SJSA1 (cell line): ENCODE data around the gene BTAF1. TPM values are rescaled to one million over a fixed set of nuclear protein-coding genes. Genes with fewer than 3 reads are reported as not detected.

Source experiments
- DNase-seq, 2 experiments: peaks; one replicate each; pipeline ENCODE4 v3.0.0-alpha.2; 2015 to 2020; ENCODE audit warnings: low spot score in 2 of 2, low read depth in 1 of 2
- H3K27ac ChIP-seq: fragments of 250-450 bp; sonication (Bioruptor Pico); 2 replicates; pipeline ENCODE4 v1.5.1; 2020; ENCODE audit warnings: mild to moderate bottlenecking, moderate library complexity
- H3K27me3 ChIP-seq: fragments of 250-450 bp; sonication (Bioruptor Pico); replicated peaks from 2 replicates; pipeline ENCODE4 v1.5.1; 2020; ENCODE audit warnings: mild to moderate bottlenecking, moderate library complexity
- H3K36me3 ChIP-seq: fragments of 250-450 bp; sonication (Bioruptor Pico); 2 replicates; pipeline ENCODE4 v1.5.1; 2020; ENCODE audit warnings: mild to moderate bottlenecking
- H3K4me1 ChIP-seq: fragments of 250-450 bp; sonication (Bioruptor Pico); replicated peaks from 2 replicates; pipeline ENCODE4 v1.6.1; 2021; ENCODE audit warnings: mild to moderate bottlenecking
- H3K4me3 ChIP-seq: fragments of 250-450 bp; sonication (Bioruptor Pico); 2 replicates; pipeline ENCODE4 v1.5.1; 2020; ENCODE audit warnings: mild to moderate bottlenecking
- H3K9me3 ChIP-seq: fragments of 250-450 bp; sonication (Bioruptor Pico); replicated peaks from 2 replicates; pipeline ENCODE4 v1.5.1; 2020; ENCODE audit warnings: mild to moderate bottlenecking
- total RNA-seq: library from RNA; depleted of rRNA; stranded (reverse); fragments of >200 nt; shearing (Covaris generic); gene quantifications from 2 replicates; pipeline ENCODE4 v1.2.3, GENCODE V29; 2014

The BTAF1 gene
- total RNA-seq, 1 experiment from 2014 or later, result 36.1 TPM

- Histone ChIP-seq H3K4me3 (peak overlapping the region; percentile 97), H3K27ac (no peak overlapping the region), H3K4me1 (peaks cover 9% of the 10 kb centered on the region), H3K27me3 (no peaks in the 10 kb centered on the region), H3K9me3 (no peaks in the 10 kb centered on the region), H3K36me3 (peaks cover 21% of the 10 kb centered on the region)
- no peak for DNase-seq
Measured at GRCh38 chr10:91925022-91925320, 1.4 kb downstream of the BTAF1 start.

GRCh38 chr10:91930939-91931338 is 7.4 kb downstream of the BTAF1 start:
- Histone ChIP-seq H3K4me3 (no peak overlapping the region), H3K27ac (no peak overlapping the region), H3K4me1 (no peaks in the 10 kb centered on the region), H3K27me3 (no peaks in the 10 kb centered on the region), H3K9me3 (no peaks in the 10 kb centered on the region), H3K36me3 (peaks cover 35% of the 10 kb centered on the region)
- DNase-seq, result no peak

GRCh38 chr10:91931526-91932190 is 8.1 kb downstream of the BTAF1 start:
- Histone ChIP-seq H3K36me3 (peaks cover 35% of the 10 kb centered on the region), H3K27ac (no peak overlapping the region), H3K27me3 (no peaks in the 10 kb centered on the region), H3K4me3 (no peak overlapping the region), H3K4me1 (no peaks in the 10 kb centered on the region), H3K9me3 (no peaks in the 10 kb centered on the region)
- DNase-seq, result no peak

GRCh38 chr10:91932737-91933136 is 9.2 kb downstream of the BTAF1 start:
- no peak for DNase-seq
- Histone ChIP-seq H3K4me1 (no peaks in the 10 kb centered on the region), H3K4me3 (no peak overlapping the region), H3K9me3 (no peaks in the 10 kb centered on the region), H3K27ac (no peak overlapping the region), H3K27me3 (no peaks in the 10 kb centered on the region), H3K36me3 (peaks cover 42% of the 10 kb centered on the region)

- H3K27me3 ChIP-seq, result no peaks in the 10 kb centered on the region
- H3K27ac ChIP-seq, result no peak overlapping the region
- peaks cover 49% of the 10 kb centered on the region for H3K36me3 ChIP-seq
- H3K9me3 ChIP-seq, result no peaks in the 10 kb centered on the region
- no peak for DNase-seq
- H3K4me1 ChIP-seq, result no peaks in the 10 kb centered on the region
- H3K4me3 ChIP-seq, result no peak overlapping the region
Measured at GRCh38 chr10:91935886-91936285, 12.3 kb downstream of the BTAF1 start.

- no peaks in the 10 kb centered on the region for H3K9me3 ChIP-seq
- no peaks in the 10 kb centered on the region for H3K27me3 ChIP-seq
- peaks cover 2% of the 10 kb centered on the region for H3K4me1 ChIP-seq
- DNase-seq, result no peak
- no peak overlapping the region for H3K27ac ChIP-seq
- H3K36me3 ChIP-seq, result peaks cover 56% of the 10 kb centered on the region
- H3K4me3 ChIP-seq, result no peak overlapping the region
Measured at GRCh38 chr10:91939653-91940052, 16.1 kb downstream of the BTAF1 start.

- no peak overlapping the region for H3K4me3 ChIP-seq
- no peaks in the 10 kb centered on the region for H3K9me3 ChIP-seq
- no peak for DNase-seq
- no peak overlapping the region for H3K27ac ChIP-seq
- H3K27me3 ChIP-seq, result no peaks in the 10 kb centered on the region
- peaks cover 5% of the 10 kb centered on the region for H3K4me1 ChIP-seq
- peaks cover 57% of the 10 kb centered on the region for H3K36me3 ChIP-seq
Measured at GRCh38 chr10:91941426-91941825, 17.9 kb downstream of the BTAF1 start.

GRCh38 chr10:91944880-91945630 is 21.5 kb downstream of the BTAF1 start:
- no peaks in the 10 kb centered on the region for H3K9me3 ChIP-seq
- peaks cover 43% of the 10 kb centered on the region for H3K36me3 ChIP-seq
- peaks cover 5% of the 10 kb centered on the region for H3K4me1 ChIP-seq
- peak in 1 of 2 experiments; percentile 6 for DNase-seq
- no peaks in the 10 kb centered on the region for H3K27me3 ChIP-seq
- H3K27ac ChIP-seq, result peak overlapping the region; percentile 45; the same call in 1 of the 2 replicates
- no peak overlapping the region for H3K4me3 ChIP-seq

GRCh38 chr10:91953600-91954160 is 30.1 kb downstream of the BTAF1 start:
- H3K36me3 ChIP-seq, result peaks cover 79% of the 10 kb centered on the region

GRCh38 chr10:91955114-91955513 is 31.5 kb downstream of the BTAF1 start:
- peaks cover 6% of the 10 kb centered on the region; the same call in 1 of the 2 replicates for H3K4me1 ChIP-seq
- no peaks in the 10 kb centered on the region for H3K27me3 ChIP-seq
- no peak overlapping the region for H3K4me3 ChIP-seq
- peaks cover 85% of the 10 kb centered on the region for H3K36me3 ChIP-seq
- no peaks in the 10 kb centered on the region for H3K9me3 ChIP-seq
- H3K27ac ChIP-seq, result no peak overlapping the region
- DNase-seq, result no peak

More at GRCh38 chr10:91953600-91954160, 30.1 kb downstream of the BTAF1 start:
- DNase-seq, result no peak
- Histone ChIP-seq H3K27me3 (no peaks in the 10 kb centered on the region), H3K4me3 (no peak overlapping the region), H3K27ac (no peak overlapping the region), H3K4me1 (peaks cover 6% of the 10 kb centered on the region; the same call in 1 of the 2 replicates), H3K9me3 (no peaks in the 10 kb centered on the region)

GRCh38 chr10:91957091-91957490 is 33.5 kb downstream of the BTAF1 start:
- H3K4me3 ChIP-seq, result no peak overlapping the region
- H3K27ac ChIP-seq, result no peak overlapping the region
- H3K9me3 ChIP-seq, result no peaks in the 10 kb centered on the region
- H3K36me3 ChIP-seq, result peaks cover 94% of the 10 kb centered on the region
- H3K27me3 ChIP-seq, result no peaks in the 10 kb centered on the region
- peaks cover 6% of the 10 kb centered on the region; the same call in 1 of the 2 replicates for H3K4me1 ChIP-seq
- DNase-seq, result no peak

GRCh38 chr10:91969297-91969696 is 45.7 kb downstream of the BTAF1 start:
- Histone ChIP-seq H3K27me3 (no peaks in the 10 kb centered on the region), H3K4me3 (no peak overlapping the region), H3K4me1 (no peaks in the 10 kb centered on the region), H3K36me3 (peaks cover 61% of the 10 kb centered on the region), H3K27ac (no peak overlapping the region), H3K9me3 (no peaks in the 10 kb centered on the region)
- DNase-seq, result no peak

GRCh38 chr10:91974960-91975359 is 51.4 kb downstream of the BTAF1 start:
- Histone ChIP-seq H3K4me1 (no peaks in the 10 kb centered on the region), H3K4me3 (no peak overlapping the region), H3K9me3 (no peaks in the 10 kb centered on the region), H3K27me3 (no peaks in the 10 kb centered on the region), H3K27ac (no peak overlapping the region), H3K36me3 (peaks cover 37% of the 10 kb centered on the region)
- peak in 1 of 2 experiments; percentile 2 for DNase-seq

GRCh38 chr10:91975438-91975837 is 51.9 kb downstream of the BTAF1 start:
- DNase-seq, result no peak
- Histone ChIP-seq H3K9me3 (no peaks in the 10 kb centered on the region), H3K4me1 (no peaks in the 10 kb centered on the region), H3K27me3 (no peaks in the 10 kb centered on the region), H3K27ac (no peak overlapping the region), H3K4me3 (no peak overlapping the region), H3K36me3 (peaks cover 37% of the 10 kb centered on the region)
